Measurements from ENCODE around the gene EFEMP1. TPM values are rescaled to one million over a fixed set of nuclear protein-coding genes. Genes with fewer than 3 reads are reported as not detected.

The EFEMP1 gene
- total RNA-seq, 2 donors from 2014 or later, result 25.1 to 129 TPM

Other genes starting within 250 kb of the EFEMP1 start
- 10 to 100 TPM in 1 of 2 donors, 1 to 10 TPM in 1; 5.6 to 10.1 TPM for gene PNPT1, start 229.9 kb downstream of the EFEMP1 start, total RNA-seq